WERI-Rb-1 (cell line): ENCODE results near the gene KRT85.

ENCODE experiments used
- DNase-seq: peaks from one replicate; pipeline ENCODE4 v3.0.0-alpha.2; 2020
- H3K27ac ChIP-seq: fragments of 250-450 bp; sonication (Bioruptor Pico); 2 replicates; pipeline ENCODE4 v1.5.1; 2020; ENCODE audit warnings: mild to moderate bottlenecking, moderate library complexity
- H3K27me3 ChIP-seq: fragments of 250-450 bp; sonication (Bioruptor Pico); 2 replicates; pipeline ENCODE4 v1.5.1; 2021; ENCODE audit warnings: mild to moderate bottlenecking, low read depth, moderate library complexity; ENCODE audit not compliant: insufficient read depth, severe bottlenecking
- H3K36me3 ChIP-seq: fragments of 250-450 bp; sonication (Bioruptor Pico); 2 replicates; pipeline ENCODE4 v1.5.1; 2020; ENCODE audit warnings: mild to moderate bottlenecking, moderate library complexity
- H3K4me3 ChIP-seq: 2 replicates; pipeline ENCODE4 v1.5.1; 2011; ENCODE audit warnings: low read depth, mild to moderate bottlenecking, control low read depth, low read length
- H3K9me3 ChIP-seq: fragments of 250-450 bp; sonication (Bioruptor Pico); 2 replicates; pipeline ENCODE4 v1.5.1; 2021; ENCODE audit warnings: mild to moderate bottlenecking, moderate library complexity; ENCODE audit not compliant: severe bottlenecking
- TF ChIP-seq, protein P1 (sequence below): IDR thresholded peaks from 2 replicates; pipeline ENCODE4 v1.5.1; 2011; ENCODE audit warnings: low read depth, mild to moderate bottlenecking, control low read depth, inconsistent platforms, low read length

The KRT85 gene

GRCh38 chr12:52383331-52383730 lies 16.1 kb upstream of the KRT85 start:
- no peaks in the 10 kb centered on the region for H3K36me3 ChIP-seq

GRCh38 chr12:52382854-52383253 lies 15.6 kb upstream of the KRT85 start:
- H3K27me3 ChIP-seq = peaks cover 80% of the 10 kb centered on the region
- no peak overlapping the region for H3K27ac ChIP-seq
- no peak overlapping the region for H3K4me3 ChIP-seq
- H3K36me3 ChIP-seq = no peaks in the 10 kb centered on the region
- no peaks in the 10 kb centered on the region for H3K9me3 ChIP-seq
- TF ChIP-seq, protein P1, sequence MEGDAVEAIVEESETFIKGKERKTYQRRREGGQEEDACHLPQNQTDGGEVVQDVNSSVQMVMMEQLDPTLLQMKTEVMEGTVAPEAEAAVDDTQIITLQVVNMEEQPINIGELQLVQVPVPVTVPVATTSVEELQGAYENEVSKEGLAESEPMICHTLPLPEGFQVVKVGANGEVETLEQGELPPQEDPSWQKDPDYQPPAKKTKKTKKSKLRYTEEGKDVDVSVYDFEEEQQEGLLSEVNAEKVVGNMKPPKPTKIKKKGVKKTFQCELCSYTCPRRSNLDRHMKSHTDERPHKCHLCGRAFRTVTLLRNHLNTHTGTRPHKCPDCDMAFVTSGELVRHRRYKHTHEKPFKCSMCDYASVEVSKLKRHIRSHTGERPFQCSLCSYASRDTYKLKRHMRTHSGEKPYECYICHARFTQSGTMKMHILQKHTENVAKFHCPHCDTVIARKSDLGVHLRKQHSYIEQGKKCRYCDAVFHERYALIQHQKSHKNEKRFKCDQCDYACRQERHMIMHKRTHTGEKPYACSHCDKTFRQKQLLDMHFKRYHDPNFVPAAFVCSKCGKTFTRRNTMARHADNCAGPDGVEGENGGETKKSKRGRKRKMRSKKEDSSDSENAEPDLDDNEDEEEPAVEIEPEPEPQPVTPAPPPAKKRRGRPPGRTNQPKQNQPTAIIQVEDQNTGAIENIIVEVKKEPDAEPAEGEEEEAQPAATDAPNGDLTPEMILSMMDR = no peak
- no peak for DNase-seq

More at GRCh38 chr12:52383331-52383730, 16.1 kb upstream of the KRT85 start:
- H3K27me3 ChIP-seq = peaks cover 82% of the 10 kb centered on the region
- DNase-seq = no peak
- TF ChIP-seq, protein P1 = no peak
- no peak overlapping the region for H3K27ac ChIP-seq
- no peak overlapping the region for H3K4me3 ChIP-seq
- no peaks in the 10 kb centered on the region for H3K9me3 ChIP-seq

DNA sequence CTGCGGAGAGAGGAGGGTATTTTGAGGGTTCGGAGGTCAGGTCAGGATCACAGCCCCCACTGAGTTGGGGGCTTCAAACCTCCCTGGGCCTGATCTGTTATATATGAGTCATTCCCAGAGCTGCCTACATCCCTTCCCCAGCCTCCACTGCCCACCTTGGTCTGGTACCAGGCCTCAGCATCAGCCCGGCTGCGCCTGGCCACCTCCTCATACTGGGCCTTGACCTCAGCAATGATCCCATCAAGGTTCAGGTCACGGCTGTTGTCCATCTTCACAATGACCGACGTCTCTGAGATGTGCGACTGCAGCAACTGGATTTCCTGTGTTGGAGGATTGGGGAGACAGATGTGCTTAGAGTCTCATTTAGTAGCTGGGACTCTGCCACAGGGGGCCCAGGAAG lies 13.9 kb upstream of the KRT85 start:
- DNase-seq = no peak
- H3K4me3 ChIP-seq = no peak overlapping the region
- peaks cover 74% of the 10 kb centered on the region for H3K27me3 ChIP-seq
- no peak overlapping the region for H3K27ac ChIP-seq
- no peaks in the 10 kb centered on the region for H3K36me3 ChIP-seq
- TF ChIP-seq, protein P1 = no peak
- H3K9me3 ChIP-seq = no peaks in the 10 kb centered on the region

GRCh38 chr12:52380271-52380694 lies 13.0 kb upstream of the KRT85 start:
- TF ChIP-seq, protein P1 = peak; percentile 65
- Histone ChIP-seq H3K4me3 (no peak overlapping the region), H3K27ac (no peak overlapping the region), H3K36me3 (no peaks in the 10 kb centered on the region), H3K27me3 (peaks cover 73% of the 10 kb centered on the region), H3K9me3 (no peaks in the 10 kb centered on the region)
- peak; percentile 34 for DNase-seq

DNA sequence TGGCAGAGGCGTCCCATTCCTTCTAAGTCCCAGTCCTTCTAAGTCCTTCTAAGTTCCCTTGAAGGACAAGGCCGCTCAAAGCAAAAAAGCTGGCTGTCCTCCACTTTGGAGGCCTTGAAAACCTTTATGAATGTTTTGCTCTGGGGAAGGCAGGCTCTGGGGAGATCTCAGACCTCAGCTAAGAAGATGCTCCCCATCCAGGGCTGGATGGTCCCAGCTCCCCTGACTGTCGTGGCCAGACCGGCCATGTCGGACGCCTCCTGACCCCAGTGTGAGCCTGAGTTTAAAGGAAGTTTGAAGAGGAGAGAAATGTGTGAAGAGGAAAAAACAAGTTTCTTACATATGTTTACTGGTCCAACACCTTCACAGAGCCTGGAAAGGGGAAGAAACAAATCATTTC lies 12.3 kb upstream of the KRT85 start:
- DNase-seq = no peak
- H3K27me3 ChIP-seq = peaks cover 69% of the 10 kb centered on the region
- H3K36me3 ChIP-seq = no peaks in the 10 kb centered on the region
- H3K27ac ChIP-seq = no peak overlapping the region
- H3K4me3 ChIP-seq = no peak overlapping the region
- TF ChIP-seq, protein P1 = no peak
- H3K9me3 ChIP-seq = no peaks in the 10 kb centered on the region

DNA sequence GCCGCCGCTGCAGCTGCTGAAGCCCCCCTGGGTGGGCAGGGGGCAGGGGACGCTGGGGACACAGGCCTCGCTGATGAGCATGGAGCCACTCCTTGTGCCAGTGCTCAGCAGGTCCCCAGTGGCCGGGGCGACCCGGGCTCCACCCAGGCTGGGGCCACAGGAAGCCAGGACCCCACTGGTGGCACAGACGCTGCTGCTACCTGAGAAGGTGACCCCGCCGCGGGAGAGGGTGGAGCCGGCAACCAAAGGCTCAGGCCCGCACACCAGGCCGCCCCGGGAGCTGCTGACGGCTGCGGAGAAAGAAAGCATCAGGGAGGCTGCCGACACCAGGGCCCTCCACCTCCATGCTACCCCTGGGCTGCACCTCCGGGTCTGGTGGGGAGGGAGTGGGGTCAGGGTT lies 10.8 kb upstream of the KRT85 start:
- H3K4me3 ChIP-seq = no peak overlapping the region
- H3K27me3 ChIP-seq = peaks cover 70% of the 10 kb centered on the region
- H3K36me3 ChIP-seq = no peaks in the 10 kb centered on the region
- no peaks in the 10 kb centered on the region for H3K9me3 ChIP-seq
- TF ChIP-seq, protein P1 = no peak
- no peak for DNase-seq
- H3K27ac ChIP-seq = no peak overlapping the region
